SK-N-MC (cell line): Measurements from ENCODE around the gene MBD3L2B.
A peak's percentile ranks its signal among the peaks of the same experiment; 100 is the strongest.
"Not testable (repeated sequence)": the region's sequence is repeated elsewhere in the genome, so short reads cannot be mapped to it uniquely, and the experiment has no call there.

Experiments
- DNase-seq: peaks from one replicate; pipeline ENCODE4 v3.0.0-alpha.2; 2011; ENCODE audit warnings: low read depth, low spot score
- H3K27ac ChIP-seq: fragments of 200-600 bp; sonication (generic); 2 replicates; pipeline ENCODE4 v1.5.1; 2016; ENCODE audit warnings: mixed run types
- H3K36me3 ChIP-seq: fragments of 200-600 bp; sonication (generic); 2 replicates; pipeline ENCODE4 v1.6.1; 2017; ENCODE audit warnings: antibody characterized with exemption, low read length, mixed read lengths; ENCODE audit not compliant: insufficient read depth
- H3K4me3 ChIP-seq: fragments of 200-600 bp; sonication (generic); 2 replicates; pipeline ENCODE4 v1.5.1; 2016
- H3K9ac ChIP-seq: fragments of 200-600 bp; sonication (generic); 2 replicates; pipeline ENCODE4 v1.8.0; 2017; ENCODE audit warnings: mixed run types, mixed read lengths; ENCODE audit not compliant: insufficient read length
- H3K9me3 ChIP-seq: fragments of 200-600 bp; sonication (generic); 2 replicates; pipeline ENCODE4 v1.6.1; 2017; ENCODE audit warnings: low read depth, mild to moderate bottlenecking, antibody characterized with exemption, low read length, moderate library complexity, mixed read lengths
- EZH2 ChIP-seq: fragments of 200-600 bp; sonication (generic); IDR thresholded peaks from one replicate; pipeline ENCODE4 v1.6.1; 2017; ENCODE audit warnings: antibody characterized with exemption
- FOXP2 ChIP-seq: optimal IDR thresholded peaks from 2 replicates; pipeline ENCODE3; 2011; ENCODE audit warnings: mild to moderate bottlenecking, moderate library complexity; ENCODE audit not compliant: insufficient read depth; ENCODE audit errors: extremely low read length, control extremely low read depth
- POLR2AphosphoS5 ChIP-seq: IDR thresholded peaks from 2 replicates; pipeline ENCODE4 v1.6.1; 2012; ENCODE audit warnings: mild to moderate bottlenecking, low read depth, low read length, borderline replicate concordance

MBD3L2B gene

GRCh38 chr19:7021331-7021730 lies at the start of gene MBD3L2B:
TSS of gene MBD3L2B (minus strand) at chr19:7021431. CDS start at chr19:7021397, 34 bp downstream.
- not testable (repeated sequence) for DNase-seq, H3K36me3 ChIP-seq, H3K27ac ChIP-seq

DNA sequence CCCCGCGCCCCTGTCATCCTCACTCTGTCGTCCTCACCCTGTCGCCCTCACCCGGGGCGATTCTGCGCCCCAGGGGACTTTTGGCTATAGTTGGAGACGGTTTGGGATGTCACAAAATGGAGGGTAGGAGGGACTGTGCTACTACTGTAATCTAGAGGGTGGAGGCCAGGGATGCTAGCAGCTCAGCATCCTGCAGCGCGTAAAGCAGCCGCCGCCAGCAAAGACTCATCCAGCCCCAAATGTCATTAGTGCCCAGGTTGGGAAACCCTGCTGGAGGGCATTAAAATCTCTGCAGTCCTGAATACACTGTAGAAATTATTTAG lies 48.6 kb upstream of the MBD3L2B start:
- Histone ChIP-seq H3K9me3 (no peaks in the 10 kb centered on the region; the same call in 1 of the 2 replicates), H3K27ac (no peak overlapping the region; the same call in 1 of the 2 replicates), H3K9ac (peak overlapping the region; percentile 85), H3K4me3 (peak overlapping the region; percentile 100), H3K36me3 (peaks cover 39% of the 10 kb centered on the region)
- TF ChIP-seq POLR2AphosphoS5 (no peak), FOXP2 (no peak), EZH2 (no peak)
- no peak for DNase-seq

More at GRCh38 chr19:7021331-7021730, at the start of gene MBD3L2B:
- not testable (repeated sequence) for H3K9ac ChIP-seq, H3K9me3 ChIP-seq, H3K4me3 ChIP-seq

DNA sequence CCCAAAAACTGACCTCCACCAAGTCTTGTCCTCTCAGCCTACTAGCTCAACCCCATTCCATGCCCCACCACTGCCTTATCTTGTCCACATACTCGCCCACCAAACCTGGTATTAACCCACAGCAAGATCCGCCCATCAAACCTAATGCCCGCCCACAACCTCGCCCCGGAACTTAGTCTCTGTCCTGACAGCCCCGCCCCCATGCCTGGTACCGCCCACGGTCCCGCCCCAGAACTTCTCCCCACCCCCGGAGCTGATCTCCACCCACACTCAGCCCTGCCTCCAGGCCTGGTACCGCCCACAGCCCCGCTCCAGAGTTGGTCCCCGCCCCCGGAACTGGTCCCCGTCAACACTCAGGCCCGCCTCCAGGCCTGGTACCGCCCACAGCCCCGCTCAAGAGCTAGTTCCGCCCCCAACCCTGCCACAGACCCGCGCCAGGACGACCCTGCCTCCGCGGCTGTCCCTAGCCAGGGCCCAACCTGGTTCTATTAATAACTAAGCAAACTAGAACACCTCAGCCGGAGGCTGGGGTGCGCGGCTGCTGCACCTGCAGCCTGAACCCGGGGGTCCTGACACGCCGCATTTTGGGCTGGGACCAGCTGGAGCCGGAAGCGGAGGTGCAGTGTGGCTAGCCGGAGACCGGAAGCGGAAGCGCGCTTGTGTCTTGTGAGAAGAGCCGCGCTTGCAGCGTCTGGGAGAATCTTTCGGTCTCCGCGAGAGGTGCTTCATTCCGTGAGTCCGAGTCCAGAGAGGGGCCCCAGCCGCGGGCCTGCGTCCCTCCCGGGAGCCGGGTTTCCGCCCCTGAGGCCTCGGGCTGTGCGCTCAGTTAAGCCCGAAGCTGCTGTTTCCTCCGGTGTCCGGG lies 48.0 kb upstream of the MBD3L2B start, which contains the start of gene ZNF557:
TSS of gene ZNF557 (plus strand) at position 662 of the 862 bp plus-strand sequence. CDS start 5,372 bp downstream, outside the sequence.
- peak within 1 kb of the TSS; percentile 84 for H3K27ac ChIP-seq
- H3K36me3 ChIP-seq = peaks cover 33% of the 10 kb centered on the region
- peak; percentile 84 for DNase-seq

DNA sequence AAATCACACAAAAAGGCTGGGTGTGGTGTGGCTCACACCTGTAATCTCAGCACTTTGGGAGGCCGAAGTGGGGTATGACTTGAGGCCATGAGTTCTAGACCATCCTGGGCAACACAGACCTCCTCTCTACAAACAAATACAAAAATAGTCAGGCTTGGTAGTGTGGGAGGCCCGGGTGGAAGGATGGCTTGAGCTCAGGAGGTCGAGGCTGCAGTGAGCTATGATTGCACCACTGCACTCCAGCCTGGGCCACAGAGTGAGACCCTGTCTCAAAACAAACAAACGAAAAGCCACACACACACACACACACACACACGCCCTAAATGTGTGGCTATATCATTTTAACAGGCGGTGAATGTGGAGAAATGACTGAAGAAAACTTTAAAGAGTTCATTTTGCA lies 47.4 kb upstream of the MBD3L2B start:
- no peak for DNase-seq
- H3K36me3 ChIP-seq = peaks cover 27% of the 10 kb centered on the region
- TF ChIP-seq EZH2 (no peak), POLR2AphosphoS5 (no peak), FOXP2 (no peak)
- no peak overlapping the region for H3K9ac ChIP-seq
- H3K27ac ChIP-seq = no peak overlapping the region
- no peaks in the 10 kb centered on the region for H3K9me3 ChIP-seq
- peak overlapping the region; percentile 100 for H3K4me3 ChIP-seq

More for the DNA sequence above, 48.0 kb upstream of the MBD3L2B start, which contains the start of gene ZNF557:
- no peaks in the 10 kb centered on the region; the same call in 1 of the 2 replicates for H3K9me3 ChIP-seq
- H3K9ac ChIP-seq = peak within 1 kb of the TSS; percentile 85
- peak within 1 kb of the TSS; percentile 100 for H3K4me3 ChIP-seq
- peak; percentile 85 for TF ChIP-seq FOXP2
- TF ChIP-seq POLR2AphosphoS5 = peak; percentile 80; the same call in 1 of the 2 replicates
- TF ChIP-seq EZH2 = no peak

DNA sequence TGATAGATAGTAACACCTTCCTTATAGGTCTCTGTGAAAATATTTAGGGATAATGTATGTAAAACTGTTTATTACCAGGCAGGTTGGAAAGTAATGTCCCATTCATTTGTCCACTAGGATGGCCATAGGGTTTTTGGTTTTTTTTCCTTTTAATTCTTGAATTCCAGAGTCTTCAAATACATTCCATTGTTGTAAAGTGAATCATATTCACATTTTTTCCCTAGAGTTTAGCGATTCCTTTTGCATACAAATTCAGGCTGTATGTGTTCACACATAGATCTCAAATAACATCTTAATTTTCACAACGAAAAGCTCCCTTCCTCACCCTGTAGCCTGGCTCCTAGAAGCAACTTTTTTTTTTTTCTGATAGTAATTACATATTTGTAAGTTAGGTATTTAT lies 46.5 kb upstream of the MBD3L2B start:
- Histone ChIP-seq H3K9ac (no peak overlapping the region), H3K36me3 (peaks cover 19% of the 10 kb centered on the region), H3K27ac (no peak overlapping the region), H3K4me3 (no peak overlapping the region), H3K9me3 (no peaks in the 10 kb centered on the region)
- no peak for DNase-seq
- TF ChIP-seq POLR2AphosphoS5 = no peak
- TF ChIP-seq FOXP2 = no peak
- TF ChIP-seq EZH2 = no peak

GRCh38 chr19:7067122-7067521 lies 45.9 kb upstream of the MBD3L2B start:
- DNase-seq, H3K9me3 ChIP-seq, H3K9ac ChIP-seq, H3K27ac ChIP-seq, H3K4me3 ChIP-seq: not testable (repeated sequence)
- H3K36me3 ChIP-seq = peaks cover 13% of the 10 kb centered on the region

GRCh38 chr19:7063764-7064418 lies 42.7 kb upstream of the MBD3L2B start:
- Histone ChIP-seq H3K4me3 (no peak overlapping the region), H3K27ac (no peak overlapping the region), H3K36me3 (no peaks in the 10 kb centered on the region), H3K9me3 (no peaks in the 10 kb centered on the region), H3K9ac (no peak overlapping the region)
- TF ChIP-seq POLR2AphosphoS5 (no peak), FOXP2 (no peak), EZH2 (no peak)
- DNase-seq = no peak

- H3K36me3 ChIP-seq = no peaks in the 10 kb centered on the region
- H3K27ac ChIP-seq = no peak overlapping the region
- no peaks in the 10 kb centered on the region for H3K9me3 ChIP-seq
- no peak for TF ChIP-seq FOXP2
- no peak for TF ChIP-seq POLR2AphosphoS5
- no peak for DNase-seq
- no peak overlapping the region for H3K9ac ChIP-seq
- H3K4me3 ChIP-seq = no peak overlapping the region
These were observed 42.1 kb upstream of the MBD3L2B start for GRCh38 chr19:7063339-7063738.

GRCh38 chr19:7059977-7060376 lies 38.7 kb upstream of the MBD3L2B start:
- H3K9ac ChIP-seq, H3K27ac ChIP-seq, H3K9me3 ChIP-seq, H3K36me3 ChIP-seq, DNase-seq, H3K4me3 ChIP-seq: not testable (repeated sequence)

- DNase-seq, H3K9ac ChIP-seq, H3K4me3 ChIP-seq, H3K9me3 ChIP-seq, H3K36me3 ChIP-seq, H3K27ac ChIP-seq: not testable (repeated sequence)
These were observed 37.3 kb upstream of the MBD3L2B start, which contains the start of gene MBD3L3 for GRCh38 chr19:7058576-7058975. TSS of gene MBD3L3 (minus strand) at chr19:7058676. CDS start at chr19:7058605, 71 bp downstream.

DNA sequence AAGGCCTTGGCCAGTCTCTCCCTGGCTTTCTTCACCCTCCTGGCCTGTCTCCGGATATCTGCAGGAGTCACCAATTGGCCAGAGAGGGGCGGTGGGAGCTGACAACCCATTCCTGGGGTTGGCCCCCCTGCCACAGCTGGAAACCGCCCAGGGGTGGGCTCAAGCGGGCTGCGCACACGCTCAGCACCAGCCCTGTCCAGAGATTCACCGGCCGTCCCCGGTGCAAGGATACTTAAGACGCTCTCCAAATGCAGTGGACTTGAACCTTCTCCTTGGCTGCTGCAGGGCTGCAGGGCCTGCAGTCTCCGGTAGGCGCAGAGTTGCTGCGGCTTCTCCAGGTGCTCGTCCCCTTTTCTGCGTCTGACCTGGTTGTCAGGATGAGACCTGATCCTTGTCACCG lies 35.1 kb upstream of the MBD3L2B start:
- not testable (repeated sequence) for DNase-seq, H3K9ac ChIP-seq, H3K36me3 ChIP-seq, H3K4me3 ChIP-seq, H3K9me3 ChIP-seq, H3K27ac ChIP-seq

DNA sequence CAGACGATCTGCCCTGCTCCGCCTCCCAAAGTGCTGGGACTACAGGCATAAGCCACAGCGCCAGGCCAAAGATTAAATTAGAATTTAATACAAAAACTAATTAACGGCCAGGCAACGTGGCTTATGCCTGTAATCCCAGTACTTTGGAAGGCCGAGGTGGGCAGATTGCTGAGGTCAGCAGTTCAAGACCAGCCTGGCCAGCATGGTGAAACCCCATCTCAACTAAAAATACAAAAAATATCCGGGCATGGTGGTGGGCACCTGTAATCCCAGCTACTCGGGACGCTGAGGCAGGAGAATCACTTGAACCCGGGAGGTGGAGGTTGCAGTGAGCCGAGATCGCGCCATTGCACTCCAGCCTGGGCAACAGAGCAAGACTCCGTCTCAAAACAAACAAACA lies 34.4 kb upstream of the MBD3L2B start:
- H3K4me3 ChIP-seq, H3K27ac ChIP-seq, H3K9me3 ChIP-seq, H3K9ac ChIP-seq, DNase-seq, H3K36me3 ChIP-seq: not testable (repeated sequence)
